DOHH2 (cell line): ENCODE results near the gene LRRC42.

Experiments used
- H3F3A ChIP-seq: fragments of 200-600 bp; sonication (generic), shearing (Covaris generic); 2 replicates; pipeline ENCODE4 v1.6.0; 2016; ENCODE audit warnings: antibody characterized with exemption, mild to moderate bottlenecking; ENCODE audit not compliant: control insufficient read depth, insufficient read depth
- H3K27ac ChIP-seq: fragments of 200-600 bp; sonication (generic); 2 replicates; pipeline ENCODE4 v1.5.1; 2014; ENCODE audit warnings: low read depth, mild to moderate bottlenecking, low read length, moderate library complexity
- H3K27me3 ChIP-seq: fragments of 200-600 bp; sonication (generic); 2 replicates; pipeline ENCODE4 v1.6.1; 2014; ENCODE audit warnings: mild to moderate bottlenecking, low read length, mixed read lengths; ENCODE audit not compliant: control insufficient read depth
- H3K36me3 ChIP-seq: fragments of 200-600 bp; sonication (generic); 2 replicates; pipeline ENCODE4 v1.6.1; 2014; ENCODE audit warnings: mild to moderate bottlenecking, low read length, moderate library complexity, mixed read lengths; ENCODE audit not compliant: control insufficient read depth
- H3K4me1 ChIP-seq: fragments of 200-600 bp; sonication (generic); 2 replicates; pipeline ENCODE4 v1.6.1; 2014; ENCODE audit warnings: mild to moderate bottlenecking, low read length, mixed read lengths; ENCODE audit not compliant: control insufficient read depth
- H3K4me2 ChIP-seq: fragments of 200-600 bp; sonication (generic); 2 replicates; pipeline ENCODE4 v1.6.0; 2014; ENCODE audit warnings: mild to moderate bottlenecking, low read length, moderate library complexity
- H3K4me3 ChIP-seq: fragments of 200-600 bp; sonication (generic); 2 replicates; pipeline ENCODE4 v1.5.1; 2014; ENCODE audit warnings: mild to moderate bottlenecking, low read length, mixed read lengths
- H3K79me2 ChIP-seq: fragments of 200-600 bp; sonication (generic); 2 replicates; pipeline ENCODE4 v1.6.1; 2014; ENCODE audit warnings: mild to moderate bottlenecking, low read length, mixed read lengths; ENCODE audit not compliant: control insufficient read depth
- H3K9me2 ChIP-seq: fragments of 200-600 bp; sonication (generic); replicated peaks from 2 replicates; pipeline ENCODE4 v1.6.1; 2014; ENCODE audit warnings: mild to moderate bottlenecking, low read length, mixed read lengths; ENCODE audit not compliant: control insufficient read depth
- H3K9me3 ChIP-seq: fragments of 200-600 bp; sonication (generic); 2 replicates; pipeline ENCODE4 v1.6.1; 2014; ENCODE audit warnings: antibody characterized with exemption, low read length, mixed read lengths; ENCODE audit not compliant: control insufficient read depth, insufficient read depth
- H4K20me1 ChIP-seq: fragments of 200-600 bp; sonication (generic); 2 replicates; pipeline ENCODE4 v1.6.0; 2014; ENCODE audit warnings: low read depth, mild to moderate bottlenecking, antibody characterized with exemption, low read length, moderate library complexity; ENCODE audit not compliant: control insufficient read depth, insufficient read depth
- CTCF ChIP-seq: fragments of 200-600 bp; sonication (generic); IDR thresholded peaks from one replicate; pipeline ENCODE4 v1.5.1; 2014; ENCODE audit warnings: antibody characterized with exemption, mild to moderate bottlenecking, low read depth, low read length; ENCODE audit not compliant: poor library complexity, severe bottlenecking
- EZH2phosphoT487 ChIP-seq: fragments of 200-600 bp; sonication (generic); IDR thresholded peaks from 2 replicates; pipeline ENCODE4 v1.6.1; 2017; ENCODE audit warnings: borderline replicate concordance, mild to moderate bottlenecking, antibody characterized with exemption, low read length, moderate library complexity, mixed read lengths

The LRRC42 gene

GRCh38 chr1:53927376-53927881 is 18.7 kb upstream of the LRRC42 start:
- TF ChIP-seq EZH2phosphoT487 = no peak
- TF ChIP-seq CTCF = no peak
- peaks cover 43% of the 10 kb centered on the region for H3K36me3 ChIP-seq
- no peak overlapping the region for H3K4me3 ChIP-seq
- no peak overlapping the region for H3K27ac ChIP-seq
- H3K27me3 ChIP-seq = no peaks in the 10 kb centered on the region
- no peaks in the 10 kb centered on the region for H4K20me1 ChIP-seq
- no peaks in the 10 kb centered on the region for H3K9me2 ChIP-seq
- no peaks in the 10 kb centered on the region for H3K9me3 ChIP-seq
- H3K4me2 ChIP-seq = no peak overlapping the region
- H3F3A ChIP-seq = peaks cover 5% of the 10 kb centered on the region
- no peaks in the 10 kb centered on the region for H3K4me1 ChIP-seq
- no peaks in the 10 kb centered on the region for H3K79me2 ChIP-seq

- Histone ChIP-seq H3K4me2 (no peak overlapping the region), H3K36me3 (peaks cover 31% of the 10 kb centered on the region)
Observed at GRCh38 chr1:53929246-53929960, 16.7 kb upstream of the LRRC42 start.

GRCh38 chr1:53930932-53931331 is 15.2 kb upstream of the LRRC42 start:
- no peak for TF ChIP-seq CTCF
- no peak for TF ChIP-seq EZH2phosphoT487
- Histone ChIP-seq H3K36me3 (peaks cover 43% of the 10 kb centered on the region), H3K27ac (no peak overlapping the region)

More at GRCh38 chr1:53929246-53929960, 16.7 kb upstream of the LRRC42 start:
- Histone ChIP-seq H3K27me3 (no peaks in the 10 kb centered on the region), H3K4me3 (no peak overlapping the region), H4K20me1 (no peaks in the 10 kb centered on the region), H3K79me2 (no peaks in the 10 kb centered on the region), H3K9me3 (peaks cover under 1% of the 10 kb centered on the region; the same call in 1 of the 2 replicates), H3F3A (no peaks in the 10 kb centered on the region; the same call in 1 of the 2 replicates), H3K4me1 (no peaks in the 10 kb centered on the region), H3K27ac (no peak overlapping the region), H3K9me2 (no peaks in the 10 kb centered on the region)
- TF ChIP-seq EZH2phosphoT487 = no peak
- TF ChIP-seq CTCF = no peak

More at GRCh38 chr1:53930932-53931331, 15.2 kb upstream of the LRRC42 start:
- Histone ChIP-seq H3K4me1 (no peaks in the 10 kb centered on the region), H3K9me3 (peaks cover 9% of the 10 kb centered on the region), H3K4me2 (no peak overlapping the region), H4K20me1 (no peaks in the 10 kb centered on the region), H3K27me3 (no peaks in the 10 kb centered on the region), H3F3A (no peaks in the 10 kb centered on the region), H3K9me2 (no peaks in the 10 kb centered on the region), H3K79me2 (no peaks in the 10 kb centered on the region; the same call in 1 of the 2 replicates), H3K4me3 (no peak overlapping the region)
